IMR-90 (cell line): ENCODE results near the gene NUP107. TPM values are rescaled to one million over a fixed set of nuclear protein-coding genes. Genes with fewer than 3 reads are reported as not detected.

Experiments
- ATAC-seq: fragments of 200-7000 bp; cut with Tn5 transposase; 2 replicates; pipeline ENCODE4 v1.9.1; 2020; ENCODE audit warnings: low read depth, mild to moderate bottlenecking, moderate library complexity
- BruUV-seq: library from RNA; stranded (reverse); fragments of 400-500 nt; replicated peaks from 2 replicates; lab custom pipeline; 2021; lab: Mats Ljungman, UMichigan
- CTCF ChIA-PET: fragments of 300-600 bp; formaldehyde crosslinking; extraction: SDS; loops from one replicate; lab custom pipeline; 2021; ENCODE audit warnings: antibody characterized with exemption; lab: Yijun Ruan, JAX
- POLR2A ChIA-PET: fragments of 300-600 bp; sonication (Branson Sonifier 250); formaldehyde crosslinking; loops from one replicate; lab custom pipeline; 2022; ENCODE audit warnings: antibody characterized with exemption; ENCODE audit not compliant: unreplicated experiment; lab: Charles Lee
- DNase-seq: peaks from one replicate; pipeline ENCODE4 v3.0.0; 2013
- H2AFZ ChIP-seq: replicated peaks from 2 replicates; pipeline ENCODE3; 2013; ENCODE audit warnings: low read length, mild to moderate bottlenecking; ENCODE audit not compliant: poor library complexity
- H2AK5ac ChIP-seq: 2 replicates; pipeline ENCODE4 v1.6.1; 2013; ENCODE audit warnings: low read depth, low read length, inconsistent platforms
- H2AK9ac ChIP-seq: replicated peaks from 2 replicates; pipeline ENCODE3; 2013; ENCODE audit warnings: mild to moderate bottlenecking, low read depth, low read length, moderate library complexity; ENCODE audit not compliant: poor library complexity
- H2BK120ac ChIP-seq: 2 replicates; pipeline ENCODE4 v1.6.1; 2013; ENCODE audit warnings: low read depth, low read length, inconsistent platforms
- H2BK15ac ChIP-seq: 3 replicates; pipeline ENCODE4 v1.6.1; 2013; ENCODE audit warnings: low read depth, low read length, inconsistent platforms
- H2BK20ac ChIP-seq: 2 replicates; pipeline ENCODE4 v1.6.1; 2013; ENCODE audit warnings: low read depth, mild to moderate bottlenecking, inconsistent platforms, low read length, moderate library complexity
- H2BK5ac ChIP-seq: 2 replicates; pipeline ENCODE4 v1.6.1; 2013; ENCODE audit warnings: mild to moderate bottlenecking, low read depth, low read length, inconsistent platforms; ENCODE audit not compliant: poor library complexity, severe bottlenecking
- H3K14ac ChIP-seq: replicated peaks from 2 replicates; pipeline ENCODE4 v1.6.1; 2013; ENCODE audit warnings: low read depth, low read length, inconsistent platforms
- H3K18ac ChIP-seq: 2 replicates; pipeline ENCODE4 v1.6.1; 2013; ENCODE audit warnings: low read depth, low read length, control low read depth
- H3K23ac ChIP-seq: 2 replicates; pipeline ENCODE4 v1.6.1; 2013; ENCODE audit warnings: low read depth, low read length, inconsistent platforms
- H3K27ac ChIP-seq: 2 replicates; pipeline ENCODE4 v1.5.1; 2013; ENCODE audit warnings: mild to moderate bottlenecking, control low read depth, low read length; ENCODE audit not compliant: insufficient read depth
- H3K27me3 ChIP-seq: 2 replicates; pipeline ENCODE4 v1.6.1; 2013; ENCODE audit warnings: low read length; ENCODE audit not compliant: control insufficient read depth, insufficient read depth
- H3K36me3 ChIP-seq: 2 replicates; pipeline ENCODE4 v1.6.1; 2013; ENCODE audit warnings: low read length, mixed read lengths; ENCODE audit not compliant: control insufficient read depth, insufficient read depth
- H3K4ac ChIP-seq: 2 replicates; pipeline ENCODE4 v1.6.1; 2013; ENCODE audit warnings: low read depth, low read length, inconsistent platforms
- H3K4me1 ChIP-seq: 2 replicates; pipeline ENCODE4 v1.6.1; 2013; ENCODE audit warnings: low read length, mixed read lengths; ENCODE audit not compliant: control insufficient read depth, insufficient read depth
- H3K4me2 ChIP-seq: 2 replicates; pipeline ENCODE4 v1.6.1; 2013; ENCODE audit warnings: low read depth, mild to moderate bottlenecking, control low read depth, low read length, moderate library complexity
- H3K4me3 ChIP-seq: 2 replicates; pipeline ENCODE4 v1.5.1; 2013; ENCODE audit warnings: low read depth, mild to moderate bottlenecking, control low read depth, low read length, moderate library complexity; ENCODE audit not compliant: insufficient read depth
- H3K56ac ChIP-seq: 2 replicates; pipeline ENCODE4 v1.6.1; 2013; ENCODE audit warnings: low read length, inconsistent platforms; ENCODE audit not compliant: insufficient read depth; ENCODE audit errors: extremely low read depth
- H3K79me1 ChIP-seq, 2 experiments: 2 replicates each; pipeline ENCODE4 v1.6.1; 2013; ENCODE audit warnings: low read length in 2 of 2, inconsistent platforms in 1 of 2, low read depth in 1 of 2
- H3K9ac ChIP-seq: 2 replicates; pipeline ENCODE4 v1.6.1; 2013; ENCODE audit warnings: low read depth, low read length, control low read depth
- H3K9me1 ChIP-seq: 2 replicates; pipeline ENCODE4 v1.6.1; 2013; ENCODE audit warnings: low read length, inconsistent platforms; ENCODE audit not compliant: insufficient read depth
- H3K9me3 ChIP-seq: 2 replicates; pipeline ENCODE4 v1.6.1; 2013; ENCODE audit warnings: low read length; ENCODE audit not compliant: control insufficient read depth, insufficient read depth
- H4K20me1 ChIP-seq: 2 replicates; pipeline ENCODE4 v1.6.1; 2013; ENCODE audit warnings: low read length, inconsistent platforms; ENCODE audit not compliant: insufficient read depth
- H4K5ac ChIP-seq: 2 replicates; pipeline ENCODE4 v1.6.1; 2013; ENCODE audit warnings: mild to moderate bottlenecking, low read depth, low read length, control low read depth
- H4K8ac ChIP-seq, 2 experiments: 2 replicates each; pipeline ENCODE4 v1.6.1; 2013; ENCODE audit warnings: low read depth in 2 of 2, low read length in 2 of 2, control low read depth in 1 of 2, inconsistent platforms in 1 of 2
- H4K91ac ChIP-seq: 2 replicates; pipeline ENCODE4 v1.6.1; 2013; ENCODE audit warnings: low read depth, low read length, inconsistent platforms; ENCODE audit not compliant: insufficient read depth
- BHLHE40 ChIP-seq: fragments of 150-350 bp; IDR thresholded peaks from 2 replicates; pipeline ENCODE4 v1.6.1; 2016; ENCODE audit warnings: mild to moderate bottlenecking, low read depth, low read length
- CEBPB ChIP-seq: IDR thresholded peaks from 2 replicates; pipeline ENCODE4 v1.6.1; 2012; ENCODE audit warnings: low read depth, low read length, improper control_type of control experiment
- CHD1 ChIP-seq: IDR thresholded peaks from 2 replicates; pipeline ENCODE4 v1.6.1; 2012; ENCODE audit warnings: low read depth, low read length, improper control_type of control experiment
- FOS ChIP-seq: fragments of 150-350 bp; IDR thresholded peaks from 2 replicates; pipeline ENCODE4 v1.6.1; 2016; ENCODE audit warnings: low read depth, low read length
- MAFK ChIP-seq: IDR thresholded peaks from 2 replicates; pipeline ENCODE4 v1.6.1; 2012; ENCODE audit warnings: low read depth, low read length, improper control_type of control experiment
- MAZ ChIP-seq: IDR thresholded peaks from 2 replicates; pipeline ENCODE4 v1.6.1; 2012; ENCODE audit warnings: low read depth, mild to moderate bottlenecking, low read length, improper control_type of control experiment, moderate library complexity, borderline replicate concordance
- MXI1 ChIP-seq: IDR thresholded peaks from 2 replicates; pipeline ENCODE4 v1.6.1; 2012; ENCODE audit warnings: low read depth, mild to moderate bottlenecking, low read length, moderate library complexity, borderline replicate concordance
- NFE2L2 ChIP-seq: fragments of 150-350 bp; IDR thresholded peaks from 2 replicates; pipeline ENCODE4 v1.6.1; 2016; ENCODE audit warnings: low read depth, mild to moderate bottlenecking, low read length
- POLR2A ChIP-seq: IDR thresholded peaks from 2 replicates; pipeline ENCODE4 v1.6.1; 2012; ENCODE audit warnings: mild to moderate bottlenecking, low read depth, low read length
- RAD21 ChIP-seq: IDR thresholded peaks from 2 replicates; pipeline ENCODE4 v1.6.1; 2012; ENCODE audit warnings: low read length, improper control_type of control experiment
- RCOR1 ChIP-seq: IDR thresholded peaks from 2 replicates; pipeline ENCODE4 v1.6.1; 2012; ENCODE audit warnings: mild to moderate bottlenecking, low read length, improper control_type of control experiment; ENCODE audit not compliant: insufficient replicate concordance
- RFX5 ChIP-seq: IDR thresholded peaks from 2 replicates; pipeline ENCODE4 v1.8.0; 2012; ENCODE audit warnings: low read depth, mild to moderate bottlenecking, low read length, moderate library complexity
- SMC3 ChIP-seq: fragments of 150-350 bp; IDR thresholded peaks from 2 replicates; pipeline ENCODE4 v1.6.1; 2016; ENCODE audit warnings: low read depth, mild to moderate bottlenecking, antibody characterized with exemption, low read length, moderate library complexity
- USF2 ChIP-seq: fragments of 150-350 bp; IDR thresholded peaks from 2 replicates; pipeline ENCODE4 v1.6.1; 2017; ENCODE audit warnings: mild to moderate bottlenecking, antibody characterized with exemption, low read length, low read depth
- WGBS, 2 experiments: methylation state at CpG; one replicate each; pipeline versions ENCODE4 v1.1.5 to v1.1.7; 2013; ENCODE audit warnings: missing lambda C conversion rate in 2 of 2; ENCODE audit not compliant: insufficient read length in 1 of 2; ENCODE audit errors: extremely low coverage in 2 of 2; 5-methylcytosine and 5-hydroxymethylcytosine counted together
- dilution Hi-C: fragments of 300-500 bp; cut with HindIII; formaldehyde crosslinking; loops from one replicate; pipeline ENCODE4 v1.14.3; 2018; ENCODE audit warnings: low sequenced_read_pairs; ENCODE audit not compliant: unreplicated experiment
- in situ Hi-C: fragments of 300-500 bp; cut with MboI; formaldehyde crosslinking; loops from 3 replicates; pipeline ENCODE4 v1.14.3; 2019; ENCODE audit warnings: low sequenced_read_pairs, inconsistent platforms, mixed read lengths
- intact Hi-C: fragments of 100-400 bp; cut with micrococcal nuclease; formaldehyde crosslinking; loops from 2 replicates; pipeline ENCODE4 v1.10.0; 2022
- polyA plus RNA-seq, 3 experiments: library from polyadenylated mRNA; depleted of rRNA; stranded (reverse); fragments of >200 nt; gene quantifications; 2 replicates each; pipeline ENCODE4 v1.2.3, GENCODE V29; 2012; ENCODE audit warnings: low replicate concordance in 1 of 3
- total RNA-seq: library from RNA; depleted of rRNA; stranded (reverse); fragments of >200 nt; gene quantifications from 2 replicates; pipeline ENCODE4 v1.2.3, GENCODE V29; 2012
- TF ChIP-seq, protein P1 (sequence below): conservative IDR thresholded peaks from 2 replicates; pipeline ENCODE4 v1.5.1; 2012; ENCODE audit warnings: mild to moderate bottlenecking, low read depth, low read length, improper control_type of control experiment
- TF ChIP-seq, protein P2 (sequence below): fragments of 150-350 bp; IDR thresholded peaks from 2 replicates; pipeline ENCODE4 v1.6.1; 2016; ENCODE audit warnings: low read depth, mild to moderate bottlenecking, low read length, moderate library complexity, borderline replicate concordance

Gene NUP107
- total and polyA plus RNA-seq, 2 of the 4 experiments (the other 2 are of a cell fraction): 34.5 to 69.7 TPM

- Histone ChIP-seq H4K91ac (no peak overlapping the region), H3K27me3 (no peaks in the 10 kb centered on the region), H3K56ac (no peak overlapping the region), H3K4ac (no peak overlapping the region), H4K20me1 (no peaks in the 10 kb centered on the region), H2AK9ac (no peak overlapping the region), H3K36me3 (peaks cover 18% of the 10 kb centered on the region), H3K9me3 (no peaks in the 10 kb centered on the region), H2BK120ac (no peak overlapping the region), H2AK5ac (no peak overlapping the region), H4K5ac (no peak overlapping the region), H2BK5ac (no peak overlapping the region), H3K27ac (no peak overlapping the region), H3K9ac (no peak overlapping the region), H3K23ac (no peak overlapping the region), H4K8ac (no peak overlapping the region), H3K4me1 (no peaks in the 10 kb centered on the region), H2BK15ac (no peak overlapping the region), H3K18ac (no peak overlapping the region), H3K4me2 (no peak overlapping the region), H2AFZ (no peak overlapping the region), H3K14ac (no peak overlapping the region), H3K9me1 (0 out of 2 replicates have a peak, but pooled peaks cover 3% of the 10 kb centered on the region), H2BK20ac (no peak overlapping the region), H3K4me3 (no peak overlapping the region), H3K79me1 (no peaks in the 10 kb centered on the region; a peak in 1 of 4 replicates)
- POLR2A ChIA-PET: no interaction called here
- no TSS peak for BruUV-seq
- no CpG with 5 or more reads among the region's 5 CpGs for WGBS, 2 experiments
- CTCF ChIA-PET: no interaction called here
- DNase-seq: no peak
- dilution Hi-C loops (no loop called here), in situ Hi-C loops (no loop called here), intact Hi-C loops (no loop called here)
- ATAC-seq: no peak
- no peak for TF ChIP-seq NFE2L2
- TF ChIP-seq USF2: no peak
- no peak for TF ChIP-seq MXI1
- TF ChIP-seq MAZ: no peak
- TF ChIP-seq BHLHE40: no peak
- TF ChIP-seq MAFK: no peak
- TF ChIP-seq, protein P1, sequence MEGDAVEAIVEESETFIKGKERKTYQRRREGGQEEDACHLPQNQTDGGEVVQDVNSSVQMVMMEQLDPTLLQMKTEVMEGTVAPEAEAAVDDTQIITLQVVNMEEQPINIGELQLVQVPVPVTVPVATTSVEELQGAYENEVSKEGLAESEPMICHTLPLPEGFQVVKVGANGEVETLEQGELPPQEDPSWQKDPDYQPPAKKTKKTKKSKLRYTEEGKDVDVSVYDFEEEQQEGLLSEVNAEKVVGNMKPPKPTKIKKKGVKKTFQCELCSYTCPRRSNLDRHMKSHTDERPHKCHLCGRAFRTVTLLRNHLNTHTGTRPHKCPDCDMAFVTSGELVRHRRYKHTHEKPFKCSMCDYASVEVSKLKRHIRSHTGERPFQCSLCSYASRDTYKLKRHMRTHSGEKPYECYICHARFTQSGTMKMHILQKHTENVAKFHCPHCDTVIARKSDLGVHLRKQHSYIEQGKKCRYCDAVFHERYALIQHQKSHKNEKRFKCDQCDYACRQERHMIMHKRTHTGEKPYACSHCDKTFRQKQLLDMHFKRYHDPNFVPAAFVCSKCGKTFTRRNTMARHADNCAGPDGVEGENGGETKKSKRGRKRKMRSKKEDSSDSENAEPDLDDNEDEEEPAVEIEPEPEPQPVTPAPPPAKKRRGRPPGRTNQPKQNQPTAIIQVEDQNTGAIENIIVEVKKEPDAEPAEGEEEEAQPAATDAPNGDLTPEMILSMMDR: no peak
- no peak for TF ChIP-seq CHD1
- TF ChIP-seq RCOR1: no peak
- TF ChIP-seq, protein P2, sequence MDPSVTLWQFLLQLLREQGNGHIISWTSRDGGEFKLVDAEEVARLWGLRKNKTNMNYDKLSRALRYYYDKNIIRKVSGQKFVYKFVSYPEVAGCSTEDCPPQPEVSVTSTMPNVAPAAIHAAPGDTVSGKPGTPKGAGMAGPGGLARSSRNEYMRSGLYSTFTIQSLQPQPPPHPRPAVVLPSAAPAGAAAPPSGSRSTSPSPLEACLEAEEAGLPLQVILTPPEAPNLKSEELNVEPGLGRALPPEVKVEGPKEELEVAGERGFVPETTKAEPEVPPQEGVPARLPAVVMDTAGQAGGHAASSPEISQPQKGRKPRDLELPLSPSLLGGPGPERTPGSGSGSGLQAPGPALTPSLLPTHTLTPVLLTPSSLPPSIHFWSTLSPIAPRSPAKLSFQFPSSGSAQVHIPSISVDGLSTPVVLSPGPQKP: no peak
- TF ChIP-seq CEBPB: no peak
- TF ChIP-seq RFX5: no peak
- TF ChIP-seq SMC3: no peak
- TF ChIP-seq RAD21: no peak
- no peak for TF ChIP-seq FOS
- no peak for TF ChIP-seq POLR2A
These were observed 73.1 kb downstream of the NUP107 start for GRCh38 chr12:68759852-68760251.
